HG03139 (cell line): ENCODE data around the gene KCNF1.

Source experiments
- ATAC-seq: cut with Tn5 transposase; IDR thresholded peaks from one replicate; pipeline ENCODE4 v1.9.1; 2021; ENCODE audit not compliant: unreplicated experiment

The KCNF1 gene

GRCh38 chr2:10961490-10961875 lies 49.7 kb downstream of the KCNF1 start:
- no peak for ATAC-seq

- no peak for ATAC-seq
Measured at GRCh38 chr2:10962004-10962403, 50.3 kb downstream of the KCNF1 start.

GRCh38 chr2:10963155-10963554 lies 51.4 kb downstream of the KCNF1 start:
- no peak for ATAC-seq
